ENCODE results near the gene CAPZA1. TPM values are rescaled to one million over a fixed set of nuclear protein-coding genes. Genes with fewer than 3 reads are reported as not detected.

The CAPZA1 gene
- total and polyA plus RNA-seq, 2 of the 8 experiments (the other 6 are each of a cell fraction or from before 2014, with no cell fraction given) = 48.9 to 107 TPM

DNA sequence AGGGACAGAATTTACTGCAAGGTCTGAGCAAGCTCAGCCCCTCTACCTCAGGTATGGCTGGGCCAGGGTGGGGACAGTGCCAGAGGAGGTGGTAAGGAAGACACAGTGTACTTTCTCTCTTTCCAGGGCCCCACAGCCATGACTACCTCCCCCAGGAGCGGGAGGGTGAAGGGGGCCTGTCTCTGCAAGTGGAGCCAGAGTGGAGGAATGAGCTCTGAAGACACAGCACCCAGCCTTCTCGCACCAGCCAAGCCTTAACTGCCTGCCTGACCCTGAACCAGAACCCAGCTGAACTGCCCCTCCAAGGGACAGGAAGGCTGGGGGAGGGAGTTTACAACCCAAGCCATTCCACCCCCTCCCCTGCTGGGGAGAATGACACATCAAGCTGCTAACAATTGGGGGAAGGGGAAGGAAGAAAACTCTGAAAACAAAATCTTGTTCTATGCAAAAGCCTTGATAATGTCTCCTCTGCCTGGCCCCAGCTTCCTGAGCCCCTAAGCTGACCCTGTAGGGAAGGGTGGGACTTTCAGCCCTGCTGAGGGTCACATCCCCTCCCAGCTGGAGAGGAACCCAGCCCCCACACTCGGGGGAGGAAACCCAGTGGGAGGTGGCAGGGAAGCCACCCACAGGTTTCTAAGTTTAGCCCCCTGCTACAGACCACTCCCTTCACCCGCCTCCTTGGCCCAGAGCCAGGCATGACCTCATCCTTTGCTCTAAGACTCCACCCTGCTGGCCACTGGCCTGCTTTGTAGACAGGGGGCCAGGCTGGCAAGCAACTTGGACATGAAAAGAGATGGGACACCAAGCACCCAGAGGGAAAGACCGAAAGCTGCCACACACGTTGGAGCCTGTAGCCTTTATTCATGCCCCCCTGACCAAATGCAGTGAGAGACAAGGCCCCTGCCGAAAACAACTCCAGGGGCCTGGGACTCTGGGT, 80.9 kb downstream of the CAPZA1 start:
- Histone ChIP-seq H4K91ac (replicated peaks; ENCODE audit: insufficient read length, low read length) (no peak overlapping the region), H4K8ac (ENCODE audit: extremely low read depth, insufficient read depth, low read length) (no peak overlapping the region), H3K23ac (ENCODE audit: insufficient read length) (no peak overlapping the region), H3K9me3 (ENCODE audit: insufficient read depth in 2 of 2, low read depth in 1 of 2, low read length in 1 of 2) (no peaks in the 10 kb centered on the region), H4K5ac (ENCODE audit: insufficient read length, low read depth, low read length) (no peak overlapping the region), H3K27me3 (replicated peaks in 1 of 4; ENCODE audit: control insufficient read depth in 3 of 4, extremely low read depth in 1 of 4, insufficient read depth in 3 of 4, low read length in 3 of 4) (peaks cover 0 to 9% (median 2%) of the 10 kb centered on the region in 4 experiments; a peak in 2 of 7 replicates), H3K27ac (ENCODE audit: low read depth, low read length) (no peak overlapping the region), H3K4me2 (ENCODE audit: insufficient read depth in 1 of 2, low read depth in 2 of 2, low read length in 2 of 2) (peak overlapping the region; percentile 12 to 36; a peak in 3 of 4 replicates), H2BK120ac (replicated peaks; ENCODE audit: low read depth, low read length) (no peak overlapping the region), H3K4me3 (ENCODE audit: extremely low read depth in 1 of 4, insufficient read depth in 2 of 4, low read depth in 3 of 4, low read length in 4 of 4) (peak overlapping the region in 1 of 4 experiments; percentile 10; a peak in 2 of 8 replicates), H3K14ac (ENCODE audit: insufficient read length) (no peak overlapping the region), H2AK5ac (ENCODE audit: low read depth, low read length) (no peak overlapping the region), H3K23me2 (ENCODE audit: low read depth, low read length) (peaks cover 5% of the 10 kb centered on the region; the same call in 1 of the 2 replicates), H3K79me2 (ENCODE audit: control insufficient read depth in 1 of 2, insufficient read depth in 2 of 2, low read length in 2 of 2) (no peaks in the 10 kb centered on the region), H3K9ac (replicated peaks in 1 of 4; ENCODE audit: extremely low read depth in 1 of 4, low read depth in 3 of 4, low read length in 3 of 4) (no peak overlapping the region), H2BK15ac (ENCODE audit: low read length) (no peak overlapping the region), H2BK5ac (ENCODE audit: low read depth, low read length) (no peak overlapping the region), H3K36me3 (ENCODE audit: control insufficient read depth in 2 of 4, insufficient read depth in 4 of 4, low read length in 3 of 4) (peaks cover 8 to 34% (median 18%) of the 10 kb centered on the region in 4 experiments), H3K4me1 (replicated peaks in 1 of 4; ENCODE audit: control insufficient read depth in 3 of 4, insufficient read depth in 4 of 4, low read length in 3 of 4) (peaks cover 8 to 51% (median 28%) of the 10 kb centered on the region in 4 experiments), H2BK12ac (ENCODE audit: low read depth, low read length) (no peak overlapping the region), H4K20me1 (replicated peaks in 1 of 2; ENCODE audit: control insufficient read depth in 1 of 2, insufficient read depth in 2 of 2, low read length in 2 of 2) (peaks cover 10 to 29% of the 10 kb centered on the region in 2 experiments), H2AFZ (ENCODE audit: low read length) (no peak overlapping the region), H3K4ac (replicated peaks; ENCODE audit: insufficient read length, low read depth, low read length) (no peak overlapping the region), H2BK20ac (ENCODE audit: low read length) (no peak overlapping the region), H3K56ac (replicated peaks; ENCODE audit: insufficient read length, low read depth, low read length) (no peak overlapping the region), H3K79me1 (ENCODE audit: low read depth, low read length) (no peaks in the 10 kb centered on the region), H3K18ac (ENCODE audit: extremely low read depth, low read length) (no peak overlapping the region)
- no peak for FAIRE-seq
- POLR2A ChIA-PET (ENCODE audit: partially characterized antibody) = interaction anchor here (0.6 to 6.8 kb wide), 11 partner anchors 12 to 1067 kb away, joined by 3 to 76 read pairs (median 3); partner anchors contain the start of genes MOV10 and PPM1J
- CTCF ChIA-PET (ENCODE audit: partially characterized antibody) = interaction anchor here (1.6 to 9.8 kb wide), 2 partner anchors 11 to 27 kb away, joined by 4 to 63 read pairs; partner anchors contain the start of gene MOV10
- 54% methylated on average over 7 of the region's 7 CpGs; no CpG with 5 or more reads in 1 of the 2 experiments for WGBS, 2 experiments (ENCODE audit: extremely low coverage in 1 of 2, insufficient coverage in 1 of 2, insufficient read length in 1 of 2, insufficient replicate concordance in 2 of 2, low coverage in 1 of 2, low lambda C conversion rate in 2 of 2, missing lambda C conversion rate in 1 of 2)
- DNase-seq (ENCODE audit: low read depth in 1 of 2, low spot score in 2 of 2) = peak; percentile 81 to 83
- TF ChIP-seq MAFK (IDR thresholded peaks at IDR 0.05; ENCODE audit: low read depth, low read length) = no peak
- TF ChIP-seq SIN3A (conservative IDR thresholded peaks at IDR 0.05 in 1 of 2, IDR thresholded peaks at IDR 0.05 in 1 of 2; ENCODE audit: low read depth in 1 of 2, low read length in 2 of 2) = no peak
- TF ChIP-seq, protein P1, sequence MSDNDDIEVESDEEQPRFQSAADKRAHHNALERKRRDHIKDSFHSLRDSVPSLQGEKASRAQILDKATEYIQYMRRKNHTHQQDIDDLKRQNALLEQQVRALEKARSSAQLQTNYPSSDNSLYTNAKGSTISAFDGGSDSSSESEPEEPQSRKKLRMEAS (IDR thresholded peaks at IDR 0.05) = no peak
- TF ChIP-seq, protein P2, sequence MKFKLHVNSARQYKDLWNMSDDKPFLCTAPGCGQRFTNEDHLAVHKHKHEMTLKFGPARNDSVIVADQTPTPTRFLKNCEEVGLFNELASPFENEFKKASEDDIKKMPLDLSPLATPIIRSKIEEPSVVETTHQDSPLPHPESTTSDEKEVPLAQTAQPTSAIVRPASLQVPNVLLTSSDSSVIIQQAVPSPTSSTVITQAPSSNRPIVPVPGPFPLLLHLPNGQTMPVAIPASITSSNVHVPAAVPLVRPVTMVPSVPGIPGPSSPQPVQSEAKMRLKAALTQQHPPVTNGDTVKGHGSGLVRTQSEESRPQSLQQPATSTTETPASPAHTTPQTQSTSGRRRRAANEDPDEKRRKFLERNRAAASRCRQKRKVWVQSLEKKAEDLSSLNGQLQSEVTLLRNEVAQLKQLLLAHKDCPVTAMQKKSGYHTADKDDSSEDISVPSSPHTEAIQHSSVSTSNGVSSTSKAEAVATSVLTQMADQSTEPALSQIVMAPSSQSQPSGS (IDR thresholded peaks at IDR 0.05; ENCODE audit: low read length) = peak; percentile 94
- TF ChIP-seq KDM1A (IDR thresholded peaks at IDR 0.05; ENCODE audit: borderline replicate concordance, low read length) = peak; percentile 35; the same call in 1 of the 2 replicates
- TF ChIP-seq SP1 (IDR thresholded peaks at IDR 0.05; ENCODE audit: low read depth, low read length) = peak; percentile 77
- peak; percentile 77; the same call in 1 of the 2 replicates for TF ChIP-seq EGR1 (IDR thresholded peaks at IDR 0.05; ENCODE audit: borderline replicate concordance, low read depth, low read length)
- TF ChIP-seq CBX8 (IDR thresholded peaks at IDR 0.05; ENCODE audit: borderline replicate concordance, low read depth, low read length) = no peak
